T47D (cell line): ENCODE results near the gene CLIC1.
A peak's percentile ranks its signal among the peaks of the same experiment; 100 is the strongest.

Experiments used
- DNase-seq, 2 experiments: peaks; one replicate each; pipeline versions ENCODE4 v3.0.0 to v3.0.0-alpha.2; 2011 to 2012; ENCODE audit warnings: low read depth in 1 of 2, low spot score in 1 of 2
- JUND ChIP-seq: IDR thresholded peaks from 2 replicates; pipeline ENCODE4 v1.6.1; 2012; ENCODE audit warnings: low read depth
- in situ Hi-C: cut with HindIII; loops from 2 replicates; pipeline ENCODE4 v1.10.0; 2016; ENCODE audit warnings: low sequenced_read_pairs, low pct_unique_long_range_greater_than_20kb

Gene CLIC1

GRCh38 chr6:31708224-31708623, 28.1 kb downstream of the CLIC1 start:
- in situ Hi-C loops, result no loop called here
- no peak for TF ChIP-seq JUND
- no peak for DNase-seq

DNA sequence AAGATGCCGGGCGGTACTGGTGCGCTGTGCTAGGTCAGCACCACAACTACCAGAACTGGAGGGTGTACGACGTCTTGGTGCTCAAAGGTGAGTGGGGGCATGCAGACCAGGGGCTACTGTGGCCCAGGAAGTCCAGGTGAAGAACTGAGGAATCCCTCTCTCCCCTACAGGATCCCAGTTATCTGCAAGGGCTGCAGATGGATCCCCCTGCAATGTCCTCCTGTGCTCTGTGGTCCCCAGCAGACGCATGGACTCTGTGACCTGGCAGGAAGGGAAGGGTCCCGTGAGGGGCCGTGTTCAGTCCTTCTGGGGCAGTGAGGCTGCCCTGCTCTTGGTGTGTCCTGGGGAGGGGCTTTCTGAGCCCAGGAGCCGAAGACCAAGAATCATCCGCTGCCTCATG, 28.6 kb downstream of the CLIC1 start:
- no peak for DNase-seq
- no peak for TF ChIP-seq JUND
- in situ Hi-C loops, result no loop called here

GRCh38 chr6:31706599-31706998, 29.7 kb downstream of the CLIC1 start, which contains the start of gene LY6G6F:
Gene LY6G6F, plus strand, starts transcription at chr6:31706866. Its CDS starts 41 bp downstream, at chr6:31706907.
- no peak for DNase-seq
- TF ChIP-seq JUND, result no peak
- in situ Hi-C loops, result no loop called here

DNA sequence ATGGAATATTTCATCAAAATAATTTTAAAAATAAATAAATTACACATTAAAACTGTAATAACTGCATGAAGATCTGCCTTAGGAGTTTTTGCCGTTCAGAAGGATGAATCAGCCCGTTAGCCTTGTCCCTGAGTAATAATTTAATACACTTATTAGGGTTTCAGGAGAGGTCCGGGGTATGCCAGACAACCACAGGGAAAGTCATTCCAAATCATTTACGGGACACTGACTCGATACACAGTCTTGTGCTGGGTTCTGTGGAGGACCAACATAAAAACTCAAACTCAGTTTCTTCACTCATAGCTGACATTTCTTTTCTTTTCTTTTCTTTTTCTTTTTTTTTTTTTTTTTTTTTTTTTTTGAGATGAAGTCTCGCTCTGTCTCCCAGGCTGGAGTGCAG, 30.4 kb downstream of the CLIC1 start:
- in situ Hi-C loops, result no loop called here
- TF ChIP-seq JUND, result no peak
- DNase-seq, result no peak

GRCh38 chr6:31702819-31703716, 33.3 kb downstream of the CLIC1 start, which contains the start of gene ABHD16A:
Gene ABHD16A, minus strand, starts transcription at chr6:31703324. Its CDS starts 43 bp downstream, at chr6:31703281.
- peak; percentile 92 to 98 for DNase-seq
- TF ChIP-seq JUND, result no peak
- in situ Hi-C loops, result no loop called here

- in situ Hi-C loops, result no loop called here
- no peak for TF ChIP-seq JUND
- peak in 1 of 2 experiments; percentile 18 for DNase-seq
Observed at GRCh38 chr6:31702405-31702818, 33.9 kb downstream of the CLIC1 start.

GRCh38 chr6:31701666-31702404, 34.5 kb downstream of the CLIC1 start:
- in situ Hi-C loops, result no loop called here

GRCh38 chr6:31700740-31701401, 35.5 kb downstream of the CLIC1 start:
- in situ Hi-C loops, result no loop called here
- no peak for DNase-seq
- TF ChIP-seq JUND, result no peak

More at GRCh38 chr6:31701666-31702404, 34.5 kb downstream of the CLIC1 start:
- no peak for DNase-seq
- no peak for TF ChIP-seq JUND

DNA sequence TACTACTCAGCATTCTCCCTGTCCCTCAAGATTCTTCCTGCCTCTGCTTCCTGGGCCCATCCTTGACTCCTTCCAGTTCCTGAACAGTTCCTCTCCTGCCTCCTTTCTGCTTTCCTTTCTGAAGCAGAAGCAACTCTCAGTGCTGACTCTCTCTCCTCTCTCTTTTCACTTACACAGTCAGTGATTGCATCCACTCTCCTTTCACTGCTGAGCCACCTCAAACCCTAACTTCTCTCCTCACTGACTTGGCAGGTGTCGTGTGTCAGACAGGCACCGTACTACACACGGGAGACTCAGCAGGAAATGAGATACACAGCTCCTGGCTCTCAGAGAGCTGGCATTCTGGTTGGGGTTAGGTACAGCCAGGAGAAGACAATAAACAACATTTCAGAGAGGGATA, 38.8 kb downstream of the CLIC1 start:
- TF ChIP-seq JUND, result no peak
- in situ Hi-C loops, result no loop called here
- DNase-seq, result no peak

DNA sequence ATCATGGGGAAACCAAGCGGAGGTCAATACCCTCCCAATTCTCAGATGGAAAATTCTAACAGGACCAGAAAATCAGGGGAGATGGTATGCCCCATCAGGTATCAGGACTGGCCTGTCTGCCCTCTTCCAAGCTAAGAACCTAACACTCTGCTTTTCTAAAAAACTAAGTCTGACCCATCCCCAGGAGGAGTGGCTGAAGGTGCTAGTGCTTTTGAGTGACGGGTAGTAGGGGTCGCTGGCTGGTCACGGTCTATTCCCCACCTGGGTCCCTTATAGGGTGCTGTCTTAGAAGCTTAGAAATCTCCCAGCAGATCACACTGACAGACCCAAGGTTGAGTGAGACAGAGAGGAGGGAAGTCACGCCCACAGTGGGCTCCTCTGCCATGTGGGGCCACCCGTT, 42.8 kb downstream of the CLIC1 start:
- no peak for TF ChIP-seq JUND
- in situ Hi-C loops, result no loop called here
- DNase-seq, result no peak

GRCh38 chr6:31692886-31693285, 43.4 kb downstream of the CLIC1 start:
- in situ Hi-C loops, result no loop called here

GRCh38 chr6:31692353-31692752, 44.0 kb downstream of the CLIC1 start:
- TF ChIP-seq JUND, result no peak
- in situ Hi-C loops, result no loop called here
- DNase-seq, result no peak

More at GRCh38 chr6:31692886-31693285, 43.4 kb downstream of the CLIC1 start:
- no peak for DNase-seq
- TF ChIP-seq JUND, result no peak
